ENCODE data around the gene TAF12.
"Not testable (repeated sequence)": the region's sequence is repeated elsewhere in the genome, so short reads cannot be mapped to it uniquely, and the experiment has no call there.

Gene TAF12, protein sequence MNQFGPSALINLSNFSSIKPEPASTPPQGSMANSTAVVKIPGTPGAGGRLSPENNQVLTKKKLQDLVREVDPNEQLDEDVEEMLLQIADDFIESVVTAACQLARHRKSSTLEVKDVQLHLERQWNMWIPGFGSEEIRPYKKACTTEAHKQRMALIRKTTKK

DNA sequence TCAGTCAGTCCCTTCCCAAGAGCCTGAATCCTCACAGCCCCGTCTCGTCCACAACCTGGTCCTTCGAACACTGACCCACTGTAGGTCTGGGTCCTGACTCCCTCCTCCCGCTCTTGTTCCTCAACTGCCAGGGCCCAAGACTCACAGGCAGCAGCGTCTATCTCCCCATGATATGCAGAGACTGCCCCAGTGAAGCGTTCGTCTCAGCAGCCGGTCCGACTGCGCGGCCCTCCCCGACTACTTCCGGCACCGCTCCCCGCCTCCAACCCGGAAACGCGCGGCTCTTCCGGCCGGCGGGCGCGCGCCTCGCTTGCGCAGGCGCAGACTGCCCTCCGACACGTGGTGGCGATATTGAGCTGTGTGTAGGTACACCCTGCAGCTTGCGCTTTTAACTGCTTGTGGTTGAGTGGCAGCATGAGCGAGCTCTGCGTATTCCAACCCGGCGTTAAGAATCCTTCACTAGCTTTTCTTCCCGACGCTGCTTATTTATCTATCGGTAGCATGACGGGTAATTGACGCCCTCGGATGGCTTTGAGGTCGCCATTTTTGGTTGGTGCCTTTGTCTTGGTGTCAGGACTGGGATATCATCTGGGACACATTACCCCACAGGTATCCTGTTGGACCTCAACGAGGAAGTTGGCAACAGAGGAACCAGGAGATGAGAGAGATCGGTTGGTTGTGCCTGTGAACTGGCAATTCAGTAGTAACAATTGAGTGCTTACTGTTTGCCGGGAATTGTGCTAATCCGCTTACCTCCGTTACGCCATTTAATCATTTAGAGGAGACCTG lies at the start of gene TAF12:
TSS of gene TAF12 (minus strand) at position 221 of the 789 bp plus-strand sequence. CDS start 20,986 bp downstream, outside the sequence.
- peak; percentile 84 for DNase-seq (ENCODE audit: low read depth, low spot score)

DNA sequence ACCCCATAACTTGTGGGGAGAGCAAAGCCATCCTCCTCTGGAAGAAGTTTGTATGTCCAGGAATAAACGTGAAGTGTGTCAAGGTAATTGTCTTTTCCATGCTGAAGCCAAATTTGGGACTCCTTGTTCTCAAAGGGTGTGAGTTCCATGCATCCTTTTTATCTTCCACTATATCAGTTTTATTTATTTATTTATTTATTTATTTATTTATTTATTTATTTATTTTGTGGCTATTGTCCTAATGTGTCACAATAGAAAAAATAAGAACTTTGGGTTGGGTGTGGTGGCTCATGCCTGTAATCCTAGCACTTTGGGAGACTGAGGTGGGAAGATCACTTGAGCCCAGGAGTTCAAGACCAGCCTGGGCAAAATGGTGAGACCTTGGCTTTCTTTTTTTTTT lies 48.8 kb upstream of the TAF12 start:
- DNase-seq (ENCODE audit: low read depth, low spot score), result not testable (repeated sequence)

DNA sequence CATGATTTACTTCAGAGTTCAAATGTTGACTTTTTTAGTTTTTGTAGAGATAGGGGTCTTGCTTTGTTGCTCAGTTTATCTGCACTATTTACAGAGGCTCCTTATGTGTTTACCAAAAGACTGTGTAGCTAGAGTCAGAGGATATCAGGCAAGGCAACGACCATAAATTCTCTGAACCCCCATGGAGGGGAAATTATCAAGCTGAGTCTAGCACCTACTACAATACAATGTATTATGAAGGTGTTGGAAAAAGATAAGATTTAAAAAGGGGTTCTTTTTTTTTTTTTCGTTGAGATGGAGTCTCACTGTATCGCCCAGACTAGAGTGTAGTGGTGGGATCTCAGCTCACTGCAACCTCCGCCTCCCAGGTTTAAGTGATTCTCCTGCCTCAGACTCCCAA lies 42.1 kb upstream of the TAF12 start:
- no peak for DNase-seq (ENCODE audit: low read depth, low spot score)

DNA sequence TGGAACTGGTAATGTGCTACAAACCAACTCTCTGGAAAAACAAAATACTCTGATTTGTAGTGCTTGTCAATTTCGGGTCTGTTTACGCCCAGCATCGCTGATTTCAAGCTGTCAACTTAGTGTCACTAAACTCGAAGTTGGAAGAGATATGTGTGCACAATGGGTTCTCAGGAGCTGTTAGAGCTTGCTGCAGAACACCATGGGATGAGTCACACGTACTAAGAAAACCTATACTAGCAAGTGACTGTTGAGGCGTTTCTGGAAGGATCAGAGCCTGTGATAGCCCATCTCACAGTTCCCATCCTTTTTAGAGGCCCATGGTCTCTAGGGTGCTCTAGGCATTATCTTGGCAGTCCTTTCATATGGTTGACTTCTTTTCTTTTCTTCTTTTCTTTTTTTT lies 40.0 kb upstream of the TAF12 start:
- no peak for DNase-seq (ENCODE audit: low read depth, low spot score)

DNA sequence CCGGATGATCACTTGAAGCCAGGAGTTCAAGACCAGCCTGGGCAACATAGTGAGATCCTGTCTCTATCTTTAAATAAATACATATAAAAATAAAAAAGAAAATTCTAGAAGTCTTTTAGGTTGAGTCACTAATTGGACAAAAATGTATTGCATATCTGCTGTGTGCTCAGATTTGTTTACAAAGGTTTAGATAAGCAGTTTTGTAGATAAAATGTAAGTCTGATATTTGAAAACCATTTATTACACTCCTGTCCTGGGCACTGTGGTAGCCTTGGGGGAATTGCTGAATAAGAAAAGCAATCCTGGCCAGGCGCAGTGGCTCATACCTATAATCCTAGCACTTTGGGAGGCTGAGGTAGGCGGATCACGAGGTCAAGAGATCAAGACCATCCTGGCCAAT lies 37.3 kb upstream of the TAF12 start:
- DNase-seq (ENCODE audit: low read depth, low spot score), result no peak

DNA sequence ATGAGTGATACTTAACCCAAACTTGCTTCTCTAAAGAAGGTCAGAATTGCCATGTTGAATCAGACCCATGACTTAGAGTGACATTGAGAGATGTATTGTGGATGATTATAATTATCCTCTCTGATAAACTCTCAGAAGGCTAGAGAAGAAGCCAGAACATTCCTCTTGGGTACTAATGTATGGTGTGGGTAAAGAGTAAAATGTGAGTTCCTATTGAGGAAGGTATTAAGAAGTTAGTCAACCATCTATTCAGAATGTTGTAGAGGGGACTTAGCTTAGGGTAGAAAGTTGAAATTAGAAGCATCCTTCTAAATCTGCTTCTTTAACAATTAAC lies 33.0 kb upstream of the TAF12 start:
- DNase-seq (ENCODE audit: low read depth, low spot score), result no peak

DNA sequence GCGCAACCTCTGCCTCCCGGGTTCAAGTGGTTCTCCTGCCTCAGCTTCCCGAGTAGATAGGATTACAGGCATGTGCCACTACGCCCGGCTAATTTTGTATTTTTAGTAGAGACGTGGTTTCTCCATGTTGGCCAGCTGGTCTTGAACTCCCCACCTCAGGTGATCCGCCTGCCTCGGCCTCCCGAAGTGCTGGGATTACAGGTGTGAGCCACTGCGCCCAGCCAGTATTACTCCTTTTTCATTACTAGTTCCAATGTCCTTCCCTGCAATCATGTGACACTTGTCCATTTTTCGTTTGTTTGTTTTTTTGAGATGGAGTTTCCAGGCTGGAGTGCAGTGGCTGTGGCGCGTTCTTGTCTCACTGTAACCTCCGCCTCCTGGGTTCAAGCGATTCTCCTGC lies 30.1 kb upstream of the TAF12 start:
- DNase-seq (ENCODE audit: low read depth, low spot score), result not testable (repeated sequence)

DNA sequence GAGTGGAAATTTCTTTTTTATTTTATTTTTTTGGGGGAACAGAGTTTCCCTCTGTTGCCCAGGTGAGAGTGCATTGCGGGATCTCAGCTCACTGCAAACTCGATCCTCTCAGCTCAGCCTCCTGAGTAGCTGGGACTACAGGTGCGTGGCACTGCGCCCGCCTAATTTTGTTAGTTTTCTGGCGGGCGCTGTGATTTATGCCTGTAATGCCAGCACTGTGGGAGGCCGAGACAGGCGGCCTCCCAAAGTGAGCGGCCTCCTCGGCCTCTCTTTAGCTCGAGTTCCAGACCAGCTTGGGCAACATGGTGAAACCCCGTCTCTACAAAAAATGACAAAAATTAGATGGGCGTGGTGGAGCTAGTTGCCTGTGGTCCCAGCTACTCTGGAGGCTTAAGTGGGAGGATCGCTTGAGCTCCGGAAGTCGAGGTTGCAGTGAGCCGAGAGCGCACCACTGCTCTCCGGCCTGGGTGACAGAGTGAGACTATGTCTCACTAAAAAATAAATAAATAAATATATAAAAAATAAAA lies 28.4 kb upstream of the TAF12 start:
- DNase-seq (ENCODE audit: low read depth, low spot score), result no peak

DNA sequence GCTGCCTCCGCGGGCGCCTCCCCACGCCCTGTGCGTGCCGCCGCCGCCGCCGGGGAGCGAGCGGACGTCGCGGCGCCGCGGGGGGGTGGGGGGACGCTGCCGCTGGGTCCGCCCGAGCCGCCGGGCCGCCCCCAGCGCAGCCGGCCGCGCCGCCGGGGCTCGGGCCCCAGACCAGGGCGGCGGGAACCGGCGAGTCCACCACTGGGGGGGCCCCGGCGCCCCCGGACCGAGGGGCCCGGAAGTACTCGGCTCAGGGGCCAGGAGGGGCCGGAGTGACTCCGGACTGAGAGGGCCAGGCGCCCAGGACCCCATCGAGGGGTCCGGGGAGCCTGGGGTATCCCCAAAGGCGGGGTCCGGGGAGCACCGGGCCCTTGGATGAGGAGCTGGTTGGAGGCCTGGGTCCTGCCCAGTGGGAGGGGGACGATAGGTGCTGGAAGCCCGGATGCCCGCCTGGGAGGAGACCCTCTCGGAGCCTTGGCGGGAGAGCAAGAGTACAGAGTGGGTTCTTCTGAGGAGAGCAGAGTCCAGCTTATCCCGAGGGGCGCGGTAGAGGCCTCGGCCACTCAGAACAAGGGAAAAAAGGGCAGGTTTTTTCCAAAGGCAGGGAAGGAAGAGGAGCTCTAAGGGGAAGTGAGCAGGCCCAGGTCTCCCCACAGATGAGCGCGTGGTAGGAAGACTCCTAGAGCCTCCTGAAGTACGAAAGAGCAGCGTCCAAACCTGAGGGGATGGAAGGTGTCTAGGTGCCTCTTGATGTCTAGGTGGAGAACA lies 26.3 kb upstream of the TAF12 start:
- DNase-seq (ENCODE audit: low read depth, low spot score), result peak; percentile 50

DNA sequence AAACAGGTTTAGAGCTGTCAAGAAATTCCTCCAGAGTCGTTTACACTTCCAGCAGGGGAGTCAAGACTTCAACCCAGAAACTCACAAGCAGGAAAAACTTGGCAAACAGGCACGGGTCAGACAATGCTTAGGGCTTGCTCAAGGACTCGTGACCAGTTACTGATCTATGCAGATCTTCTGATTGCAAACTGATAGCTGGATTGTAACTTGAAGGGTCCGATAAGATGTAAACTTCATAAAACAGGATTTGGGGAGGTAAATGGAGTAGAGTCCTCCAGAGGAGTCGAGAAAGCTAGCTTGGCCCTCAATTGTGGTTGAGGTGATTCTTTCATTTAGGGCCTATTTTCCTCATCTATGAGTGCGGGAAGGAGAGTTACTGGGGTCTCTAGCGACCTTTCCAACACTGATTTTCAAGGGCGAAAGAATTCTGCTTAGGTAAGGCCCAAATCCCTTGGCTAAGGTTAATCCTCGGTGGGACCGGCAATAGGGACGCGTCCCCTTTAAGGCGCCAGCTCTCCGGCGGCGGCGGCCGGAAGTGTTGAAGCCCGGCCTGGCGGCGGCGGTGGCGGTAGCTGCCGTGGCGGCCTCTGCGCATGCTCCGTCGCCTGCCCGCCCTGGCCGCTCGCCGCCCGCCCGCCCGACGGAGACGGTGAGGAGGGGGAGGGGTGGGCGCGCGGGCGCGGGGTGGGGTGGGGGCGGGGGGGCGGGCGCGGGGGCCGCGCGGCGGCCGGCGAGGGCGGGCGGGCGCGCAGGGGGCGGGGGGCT lies 25.5 kb upstream of the TAF12 start, which contains the start of gene GMEB1:
TSS of gene GMEB1 (plus strand) at position 594 of the 765 bp plus-strand sequence. CDS start 14,829 bp downstream, outside the sequence.
- DNase-seq (ENCODE audit: low read depth, low spot score), result peak; percentile 68

DNA sequence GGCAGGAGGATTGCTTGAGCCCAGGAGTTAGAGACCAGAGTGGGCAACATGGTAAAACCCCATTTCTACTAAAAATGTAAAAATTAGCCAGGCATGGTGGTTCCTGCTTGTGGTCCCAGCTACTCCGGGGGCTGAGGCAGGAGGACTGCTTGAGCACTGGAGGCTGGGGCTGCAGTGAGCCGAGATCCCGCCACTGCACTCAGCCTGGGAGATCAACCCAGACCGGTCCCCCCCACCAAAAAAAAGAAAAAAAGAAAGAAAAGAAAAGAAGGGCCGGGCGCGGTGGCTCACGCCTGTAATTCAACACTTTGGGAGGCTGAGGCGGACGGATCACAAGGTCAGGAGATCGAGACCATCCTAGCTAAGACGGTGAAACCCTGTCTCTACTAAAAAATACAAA lies 23.9 kb upstream of the TAF12 start:
- no peak for DNase-seq (ENCODE audit: low read depth, low spot score)

DNA sequence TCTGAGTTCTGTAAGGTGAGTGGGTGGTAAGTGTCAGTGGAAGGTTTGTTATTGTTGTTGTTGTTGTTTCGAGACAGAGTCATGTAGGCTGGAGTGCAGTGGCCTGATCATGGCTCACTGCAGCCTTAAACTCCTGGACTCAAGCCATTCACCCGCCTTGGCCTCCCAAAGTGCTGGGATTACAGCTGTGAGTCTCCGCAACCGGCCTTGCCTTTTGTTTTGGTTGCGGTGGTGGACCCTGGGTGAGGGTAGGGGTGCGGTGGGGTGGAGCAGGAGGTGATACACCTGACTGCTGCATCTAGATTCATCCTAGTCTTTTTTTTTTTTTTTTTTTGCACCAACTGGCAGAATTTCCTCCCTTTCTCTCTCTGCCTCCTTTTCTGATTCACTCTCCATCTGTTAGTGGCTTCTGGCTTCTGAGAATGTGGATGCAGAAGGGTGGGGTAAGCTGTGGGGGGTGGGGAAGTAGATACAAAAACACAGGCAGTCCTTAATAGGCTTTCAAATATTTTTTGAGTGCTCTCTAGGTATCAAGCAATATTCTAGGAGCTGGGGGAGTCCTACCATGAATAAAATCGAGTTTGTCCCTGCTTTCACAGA lies 21.1 kb upstream of the TAF12 start:
- DNase-seq (ENCODE audit: low read depth, low spot score), result no peak

DNA sequence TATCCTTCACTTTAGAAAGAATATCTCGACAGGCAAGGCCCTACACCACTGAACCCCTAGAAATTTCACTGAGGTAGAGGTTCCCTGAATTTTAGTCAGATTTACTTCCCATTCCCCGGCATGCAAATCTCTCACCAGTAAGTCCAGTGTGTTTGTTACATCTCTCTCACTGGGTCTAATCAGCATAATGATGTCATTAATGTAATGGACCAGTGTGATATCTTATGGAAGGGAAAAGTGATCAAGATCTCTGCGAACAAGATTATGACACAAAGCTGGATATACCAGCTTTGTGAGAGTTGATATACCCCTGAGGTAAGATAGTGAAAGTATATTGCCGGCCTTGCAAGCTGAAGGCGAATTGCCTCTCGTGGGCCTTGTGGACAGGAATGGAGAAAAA lies 13.5 kb upstream of the TAF12 start:
- DNase-seq (ENCODE audit: low read depth, low spot score), result no peak

DNA sequence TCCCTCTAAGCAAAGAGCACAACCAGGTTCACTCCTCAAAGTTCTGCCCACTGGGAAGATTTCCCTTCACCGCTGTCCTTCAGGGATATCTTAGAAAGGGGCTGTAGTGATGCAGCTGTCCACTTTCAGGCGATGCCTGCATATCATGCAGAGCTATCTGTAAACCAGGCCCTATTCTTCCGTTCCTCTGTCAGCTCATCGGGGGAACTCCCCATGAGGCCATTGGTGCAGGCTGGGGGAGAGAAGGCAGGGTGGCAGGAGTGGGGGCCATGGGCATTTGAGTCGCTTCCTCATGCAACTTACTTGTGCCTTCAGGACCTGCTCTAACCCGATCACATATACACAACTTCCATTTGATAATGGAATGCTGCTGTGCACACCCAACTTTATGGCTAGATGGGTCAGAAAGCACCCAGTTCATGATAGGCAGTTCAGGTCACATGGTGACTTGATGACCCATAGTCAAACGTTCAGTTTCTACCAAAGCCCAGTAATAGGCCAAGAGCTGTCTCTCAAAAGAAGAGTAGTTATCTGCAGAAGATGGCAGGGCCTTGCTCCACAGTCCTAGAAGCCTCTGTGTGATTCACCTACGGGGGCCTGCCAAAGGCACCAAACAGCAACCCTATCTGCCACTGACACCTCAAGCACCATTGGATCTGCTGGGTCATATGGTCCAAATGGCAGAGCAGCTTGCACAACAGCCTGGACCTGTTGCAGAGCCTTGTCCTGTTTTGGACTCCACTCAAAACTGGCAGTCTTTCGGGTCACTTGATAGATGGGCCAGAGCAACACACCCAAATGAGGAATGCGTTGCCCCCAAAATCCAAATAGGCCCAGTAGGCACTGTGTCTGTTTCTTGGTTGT lies 12.8 kb upstream of the TAF12 start:
- DNase-seq (ENCODE audit: low read depth, low spot score), result not testable (repeated sequence)

DNA sequence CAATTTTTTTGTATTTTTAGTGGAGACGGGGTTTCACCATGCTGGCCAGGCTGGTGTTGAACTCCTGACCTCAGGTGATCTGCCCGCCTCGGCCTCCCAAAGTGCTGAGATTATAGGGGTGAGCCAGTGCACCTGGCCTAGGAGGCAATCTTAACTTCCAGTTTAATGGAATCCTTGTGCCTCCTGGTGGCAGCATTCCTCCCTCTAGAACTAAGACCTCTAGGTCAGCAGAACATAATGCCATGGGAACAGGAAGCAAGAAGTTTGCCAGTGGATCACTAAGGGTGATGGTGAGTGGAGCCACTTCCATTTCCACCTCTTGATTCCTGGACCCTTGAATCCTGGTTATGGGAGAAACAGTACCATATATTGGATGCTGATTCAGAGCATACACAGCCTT lies 11.0 kb upstream of the TAF12 start:
- not testable (repeated sequence) for DNase-seq (ENCODE audit: low read depth, low spot score)

DNA sequence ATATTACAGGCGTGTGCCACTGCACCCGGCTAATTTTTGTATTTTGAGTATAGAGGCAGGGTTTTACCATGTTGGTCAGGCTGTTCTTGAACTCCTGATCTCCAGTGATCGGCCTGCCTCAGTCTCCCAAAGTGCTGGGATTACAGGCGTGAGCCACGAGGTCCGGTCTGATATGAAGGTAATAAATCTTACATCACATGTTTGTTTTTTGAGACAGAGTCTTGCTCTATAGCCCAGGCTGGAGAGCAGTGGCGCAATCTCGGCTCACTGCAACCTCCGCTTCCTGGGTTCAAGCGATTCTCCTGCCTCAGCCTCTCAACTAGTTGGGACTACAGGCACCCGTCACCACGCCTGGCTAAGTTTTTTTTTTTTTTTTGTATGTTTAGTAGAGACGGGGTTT lies 10.2 kb upstream of the TAF12 start:
- not testable (repeated sequence) for DNase-seq (ENCODE audit: low read depth, low spot score)

DNA sequence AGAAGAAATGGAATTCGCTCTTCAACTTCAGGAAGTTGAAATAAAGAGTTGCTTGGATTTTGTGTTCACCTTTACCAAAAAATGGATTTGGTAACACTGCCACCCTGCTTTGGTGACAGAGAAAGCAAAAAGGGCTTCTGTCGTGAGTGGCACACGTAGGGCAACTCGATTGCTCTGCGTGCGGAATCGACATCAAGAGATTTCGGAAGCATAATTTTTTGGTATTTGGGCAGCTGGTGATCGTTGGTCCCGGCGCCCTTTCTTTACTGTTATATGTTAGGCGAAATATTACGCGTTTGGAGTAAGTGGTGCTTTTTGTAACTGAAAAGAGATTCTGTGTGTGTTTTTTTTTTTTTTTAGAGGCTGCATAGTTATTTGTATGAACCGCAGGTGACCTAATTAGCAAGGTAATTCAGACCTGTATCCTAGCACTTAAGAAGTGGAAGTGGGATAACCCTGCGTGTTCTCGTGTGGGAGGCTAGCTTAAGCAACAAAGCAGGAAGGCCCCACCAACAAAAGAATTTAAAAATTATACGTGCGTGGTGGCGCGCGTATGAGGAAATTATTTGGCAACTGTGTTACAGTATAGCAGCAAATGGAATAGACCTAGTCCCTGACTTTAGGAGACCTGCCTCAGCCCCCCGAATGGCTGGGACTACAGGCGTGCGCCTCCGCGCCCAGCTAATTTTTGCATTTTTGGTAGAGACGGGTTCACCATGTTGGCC lies 5.8 kb upstream of the TAF12 start, which contains the start of gene RNU11:
TSS of gene RNU11 (plus strand) at position 127 of the 725 bp plus-strand sequence.
- DNase-seq (ENCODE audit: low read depth, low spot score), result peak; percentile 79

DNA sequence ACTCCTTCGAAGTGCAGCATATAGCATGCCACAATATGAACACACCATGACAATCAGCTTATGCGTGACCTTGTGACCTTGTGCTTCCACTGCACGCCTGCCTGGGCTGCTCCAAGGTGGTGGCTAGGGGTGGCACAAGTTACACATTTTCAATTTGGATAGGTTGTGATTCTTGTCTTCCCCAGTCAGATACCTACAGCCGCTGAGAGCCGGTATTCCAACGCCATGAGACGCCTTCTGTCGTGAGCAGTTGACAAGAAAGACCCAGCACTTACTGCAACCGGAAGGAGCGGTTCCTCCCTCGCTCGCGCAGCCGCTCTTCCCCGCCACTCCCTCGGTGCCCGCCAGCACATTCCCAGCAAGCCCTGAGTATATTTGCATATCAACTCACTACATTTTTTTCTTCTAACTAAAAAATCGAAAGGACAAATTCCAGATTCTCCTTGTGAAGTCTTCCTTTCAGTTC lies 5.2 kb upstream of the TAF12 start:
- DNase-seq (ENCODE audit: low read depth, low spot score), result peak; percentile 74

DNA sequence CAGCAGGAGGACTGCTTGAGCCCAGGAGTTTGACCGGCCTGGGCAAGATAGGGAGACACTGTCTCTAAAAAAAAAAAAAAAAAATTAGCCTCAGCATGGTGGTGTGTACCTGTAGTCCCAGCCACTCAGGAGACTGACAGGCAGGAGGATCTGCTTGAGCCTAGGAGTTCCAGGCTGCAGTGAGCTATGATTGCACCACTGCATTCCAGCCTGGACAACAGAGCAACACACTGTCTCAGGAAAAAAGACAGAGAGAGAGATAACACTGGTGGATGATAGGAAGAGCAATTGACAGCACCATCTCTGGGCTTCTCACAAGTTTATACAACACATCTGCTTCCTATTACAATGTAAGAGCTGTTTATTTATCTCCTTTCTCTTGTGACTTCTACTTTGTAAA lies 3.2 kb upstream of the TAF12 start:
- no peak for DNase-seq (ENCODE audit: low read depth, low spot score)

All from activated naive CD8-positive, alpha-beta T cell treated with anti-CD3 and anti-CD28 coated beads, Interleukin-2, amount 50 U/mL, for 16 hours (primary cell).